GM21367 (cell line): ENCODE measurements around the gene LUZP1.

Experiments used
- ATAC-seq: cut with Tn5 transposase; IDR thresholded peaks from one replicate; pipeline ENCODE4 v1.9.1; 2021; ENCODE audit not compliant: unreplicated experiment

The LUZP1 gene

DNA sequence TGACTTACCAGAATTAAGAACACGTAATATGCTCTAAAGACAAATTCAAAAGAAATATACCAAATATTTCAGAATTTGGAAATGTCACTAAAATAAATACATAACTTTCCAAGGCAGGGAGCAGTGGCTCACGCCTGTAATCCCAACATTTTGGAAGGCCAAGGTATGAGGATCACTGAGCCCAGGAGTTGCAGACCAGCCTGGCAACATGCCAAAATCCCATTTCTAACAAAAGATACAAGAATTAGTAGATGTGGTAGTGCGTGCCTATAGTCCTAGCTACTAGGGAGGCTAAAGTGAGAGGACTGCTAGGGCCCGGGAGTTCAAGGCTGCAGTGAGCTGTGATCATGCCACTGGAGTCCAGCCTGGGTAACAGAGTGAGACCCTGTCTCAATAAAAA, 11.7 kb downstream of the LUZP1 start:
- no peak for ATAC-seq

DNA sequence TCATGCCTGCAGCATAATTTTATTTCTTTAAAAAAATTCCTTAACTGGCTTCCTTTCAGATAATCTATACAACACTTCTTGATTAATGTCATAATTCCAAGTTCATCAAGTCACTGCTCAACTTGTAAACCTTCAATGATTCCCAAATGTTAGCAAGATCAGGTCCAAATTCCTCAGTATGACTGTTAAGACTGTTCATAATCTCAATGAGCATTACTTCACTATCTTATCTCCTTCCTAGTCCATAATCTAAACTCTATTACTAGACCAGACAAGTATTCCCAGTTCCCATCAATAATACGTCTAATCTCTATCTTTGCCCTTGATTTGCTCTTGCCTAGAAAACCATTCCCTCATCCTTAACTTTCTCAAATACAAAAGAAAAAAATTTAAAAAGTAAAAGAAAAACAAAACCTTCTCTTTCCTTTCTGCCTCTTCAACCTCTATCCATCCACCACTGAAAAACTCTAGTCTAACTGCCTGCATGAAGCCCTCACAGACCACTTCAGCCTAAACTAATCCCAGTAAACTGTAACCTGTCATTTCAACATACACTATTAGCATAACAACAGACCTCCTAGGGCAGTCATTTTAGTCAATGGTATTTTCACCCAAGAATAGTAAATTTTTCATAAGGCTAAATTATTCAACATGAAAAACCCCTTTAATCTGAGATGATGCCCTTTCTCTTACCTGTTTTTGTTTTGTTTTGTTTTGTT, 15.5 kb downstream of the LUZP1 start:
- ATAC-seq, result no peak

DNA sequence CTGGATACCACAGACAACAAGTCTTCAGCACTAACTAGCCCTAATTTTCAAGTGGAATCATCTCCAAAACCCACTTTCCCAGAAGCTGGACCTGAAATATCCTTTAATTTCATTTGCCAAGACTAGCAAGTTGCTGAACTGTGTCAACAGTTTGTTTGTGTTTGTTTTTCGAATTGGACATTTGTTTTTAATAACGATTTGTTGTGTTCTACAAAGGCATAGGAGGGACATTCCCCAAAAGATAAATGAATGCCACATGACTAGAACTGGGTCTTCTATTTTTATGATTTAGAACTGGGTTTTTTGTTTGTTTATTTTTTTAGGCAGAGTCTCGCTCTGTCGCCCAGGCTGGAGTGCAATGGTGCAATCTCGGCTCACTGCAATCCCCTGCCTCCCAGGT, 17.9 kb downstream of the LUZP1 start:
- ATAC-seq, result no peak

- ATAC-seq, result no peak
Observed at GRCh38 chr1:23150125-23150524, 18.5 kb downstream of the LUZP1 start.

- ATAC-seq, result no peak
Observed at GRCh38 chr1:23149114-23149513, 19.5 kb downstream of the LUZP1 start.

- no peak for ATAC-seq
Observed at GRCh38 chr1:23148084-23148483, 20.6 kb downstream of the LUZP1 start.

DNA sequence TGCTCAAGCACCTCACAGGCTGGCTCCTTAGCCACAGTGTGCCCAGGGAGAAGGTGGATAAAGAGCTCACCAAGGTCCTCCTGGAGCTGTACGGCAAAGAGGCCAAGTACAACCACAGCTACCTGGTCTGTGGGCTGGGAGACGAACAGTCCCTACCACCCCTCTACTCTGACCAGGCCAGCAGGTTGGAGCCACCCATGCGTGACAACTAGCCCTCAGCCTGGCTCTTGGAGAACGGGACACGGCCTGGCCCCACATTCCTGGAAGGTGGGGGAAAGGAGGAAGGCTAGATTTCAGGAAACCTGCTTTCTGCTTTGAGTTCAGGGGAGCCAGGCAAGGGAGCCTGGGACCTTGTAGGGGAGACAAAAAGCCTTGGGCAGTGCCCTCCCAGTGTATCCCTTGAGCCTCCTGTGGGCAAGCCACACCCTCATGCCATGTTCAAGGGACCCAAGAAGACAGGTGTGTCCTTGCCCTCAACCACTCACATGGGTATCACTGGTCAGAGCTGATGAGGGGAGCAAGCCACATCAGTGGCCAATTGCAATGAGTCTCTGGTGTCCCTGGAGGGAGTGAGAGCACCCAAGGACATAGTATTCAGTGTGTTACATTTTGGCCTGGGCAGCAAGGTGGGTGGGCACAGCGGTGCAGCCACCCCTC, 27.6 kb downstream of the LUZP1 start:
- no peak for ATAC-seq

- ATAC-seq, result no peak
Observed at GRCh38 chr1:23135268-23135667, 33.4 kb downstream of the LUZP1 start.

GRCh38 chr1:23134055-23134454, 34.6 kb downstream of the LUZP1 start:
- no peak for ATAC-seq

- no peak for ATAC-seq
Observed at GRCh38 chr1:23133587-23133986, 35.1 kb downstream of the LUZP1 start.

- ATAC-seq, result no peak
Observed at GRCh38 chr1:23132033-23132432, 36.6 kb downstream of the LUZP1 start.

DNA sequence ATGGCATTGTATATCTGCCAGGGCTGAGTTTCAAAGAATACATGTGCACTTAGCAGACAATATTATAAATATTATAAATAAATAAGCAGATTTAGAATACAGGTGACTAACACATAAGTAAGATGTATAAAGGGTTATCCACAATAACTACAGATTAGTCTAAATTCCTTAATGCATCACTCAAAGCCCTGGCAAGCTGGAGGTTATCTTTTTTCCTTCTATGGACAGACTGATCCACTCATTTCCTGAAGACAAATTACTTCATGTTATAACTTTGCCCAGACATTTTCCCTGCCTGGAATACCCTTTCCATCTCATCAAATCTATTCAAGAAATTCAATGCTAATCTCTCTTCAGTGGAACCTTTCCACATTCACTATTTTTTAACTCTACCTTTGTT, 38.8 kb downstream of the LUZP1 start:
- ATAC-seq, result no peak

DNA sequence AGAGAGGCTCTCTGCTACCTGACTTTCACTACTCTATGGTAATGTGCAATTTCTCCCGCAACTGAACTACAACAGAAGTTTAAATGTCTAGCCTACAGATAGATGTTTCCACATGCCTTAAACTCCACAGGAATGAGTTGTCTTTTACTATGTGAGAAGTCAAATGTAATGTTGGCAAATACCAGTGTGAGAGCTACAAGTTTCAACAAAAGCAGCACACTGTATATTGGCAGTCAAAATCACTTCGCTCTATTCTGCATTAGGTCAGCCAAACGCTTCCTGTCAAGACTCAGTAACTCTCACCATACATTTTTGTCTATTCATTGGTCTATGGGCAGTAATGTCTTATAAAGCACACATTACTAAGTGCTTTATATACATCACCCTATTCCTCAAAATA, 41.9 kb downstream of the LUZP1 start:
- ATAC-seq, result no peak

- no peak for ATAC-seq
Observed at GRCh38 chr1:23126200-23126599, 42.5 kb downstream of the LUZP1 start.

- ATAC-seq, result no peak
Observed at GRCh38 chr1:23125489-23125888, 43.2 kb downstream of the LUZP1 start.

DNA sequence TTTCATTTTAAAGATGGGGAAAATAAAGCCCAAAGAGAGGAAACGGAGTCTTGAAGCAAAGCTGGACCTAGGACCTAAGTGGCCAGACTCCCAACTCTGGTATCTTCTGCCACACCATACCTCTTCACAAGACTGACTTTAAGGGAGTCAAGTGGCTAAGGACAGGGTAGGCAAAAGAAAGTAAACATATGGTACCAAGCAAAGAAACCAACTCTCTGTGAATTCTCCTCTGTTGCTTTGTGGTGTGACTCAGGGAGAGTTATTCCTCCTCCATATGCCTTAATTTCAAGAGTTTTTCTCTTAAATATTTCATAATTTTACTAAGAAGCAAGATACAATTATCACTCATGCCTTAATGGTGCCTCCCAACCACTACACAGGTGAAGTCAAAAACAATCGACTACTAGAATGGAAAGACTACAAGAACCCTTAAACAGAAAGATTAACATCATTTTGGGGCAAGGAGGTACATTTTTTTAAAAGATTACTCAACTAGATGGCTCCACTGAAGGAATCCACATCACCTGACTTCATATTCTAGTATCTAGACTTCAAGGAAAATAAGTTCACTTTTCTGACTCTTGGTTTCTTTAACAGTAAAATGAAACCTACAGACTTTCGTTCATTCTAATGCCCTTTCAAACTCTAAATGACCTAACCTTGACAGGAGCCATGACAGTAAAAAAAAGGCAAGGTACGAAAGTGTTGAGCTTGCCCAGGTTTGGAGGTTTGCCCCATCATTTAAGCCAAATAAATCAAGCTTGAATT, 44.2 kb downstream of the LUZP1 start:
- no peak for ATAC-seq

GRCh38 chr1:23123528-23123927, 45.1 kb downstream of the LUZP1 start:
- ATAC-seq, result no peak

- ATAC-seq, result no peak
Observed at GRCh38 chr1:23122796-23123195, 45.9 kb downstream of the LUZP1 start.

DNA sequence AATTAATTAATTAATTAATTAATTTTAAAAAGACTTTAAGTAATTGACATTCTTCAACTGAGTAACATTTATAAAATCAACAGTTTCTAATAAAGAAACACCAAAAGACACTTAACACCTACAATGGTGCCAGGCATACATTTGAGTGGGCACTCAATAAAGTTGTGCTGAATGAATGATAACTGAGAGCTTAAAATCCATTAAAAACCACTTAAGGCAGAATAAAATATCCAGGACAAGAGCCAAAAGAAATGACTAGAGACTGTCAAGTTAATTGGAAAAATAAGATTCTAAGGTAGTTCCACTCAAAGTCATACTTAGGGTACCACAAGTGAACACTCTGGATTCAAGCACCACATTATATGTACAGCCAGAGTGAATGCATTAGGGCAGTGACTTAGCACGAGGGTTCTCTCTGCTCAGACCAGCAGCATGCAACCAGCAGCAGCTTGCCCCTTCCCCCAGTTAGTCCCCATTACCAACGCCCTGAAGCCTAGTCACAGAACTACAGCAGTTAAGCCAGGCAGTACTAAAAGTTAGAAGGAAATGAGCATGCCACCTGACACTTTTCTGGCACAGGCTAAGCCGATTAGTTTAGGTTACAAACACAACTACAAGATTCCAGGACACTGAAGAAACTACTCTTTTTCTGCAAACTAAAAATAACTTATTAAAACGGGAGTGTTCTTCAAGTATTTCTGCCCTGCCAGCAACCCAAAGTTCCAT, 46.5 kb downstream of the LUZP1 start:
- ATAC-seq, result no peak

DNA sequence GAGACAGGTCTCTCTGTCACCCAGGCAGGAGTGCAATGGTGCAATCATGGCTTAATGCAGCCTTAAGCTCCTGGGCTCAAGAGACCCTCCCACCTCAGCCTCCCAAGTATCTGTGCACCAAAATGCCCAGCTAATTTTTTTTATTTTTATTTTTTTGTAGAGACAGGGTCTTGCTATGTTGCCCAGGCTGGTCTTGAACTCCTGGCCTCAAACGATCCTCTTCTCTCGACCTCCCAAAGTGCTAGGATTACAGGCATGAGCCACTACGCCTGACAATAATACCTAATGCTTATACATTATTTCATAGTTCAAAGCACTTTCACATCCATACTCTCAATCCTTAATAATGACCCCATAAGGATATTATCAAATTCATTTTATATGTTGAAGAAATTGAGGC, 48.3 kb downstream of the LUZP1 start:
- no peak for ATAC-seq

DNA sequence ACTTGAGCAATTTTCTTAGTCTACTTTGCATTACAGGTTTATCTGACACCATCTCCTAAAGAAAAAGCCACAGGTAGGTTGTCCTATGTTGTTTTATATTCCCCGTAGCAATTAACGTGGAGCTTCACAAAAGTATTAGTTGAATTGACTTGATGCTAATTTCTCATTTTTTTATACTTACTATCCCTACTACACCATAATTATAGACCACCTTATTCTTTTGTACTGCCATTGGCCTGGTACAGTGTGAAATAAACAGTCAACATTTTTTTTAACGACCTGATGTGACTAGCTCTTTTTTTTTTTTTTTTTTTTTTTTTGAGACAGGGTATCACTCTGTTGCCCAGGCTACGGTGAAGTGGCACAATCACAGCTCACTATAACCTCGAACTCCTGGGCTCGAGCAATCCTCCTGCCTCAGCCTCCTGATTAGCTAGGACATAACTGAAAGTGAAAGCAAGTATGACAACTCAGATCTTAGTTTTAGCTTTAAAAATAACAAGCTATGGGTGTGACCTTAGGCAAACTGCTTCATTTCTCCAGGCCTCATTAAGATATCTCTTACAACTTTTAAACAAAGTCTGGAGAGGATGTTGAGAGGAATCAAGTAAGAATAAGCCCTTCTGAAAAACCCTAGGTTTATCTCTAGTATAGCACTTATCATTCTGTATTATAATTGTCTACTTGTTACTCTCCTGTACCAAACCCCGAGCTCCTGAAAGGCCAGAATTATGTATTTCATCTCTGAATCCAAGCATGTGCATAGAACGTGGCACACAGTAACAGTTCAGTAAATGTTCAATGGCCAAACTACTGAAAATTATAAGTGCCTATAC, 49.5 kb downstream of the LUZP1 start:
- no peak for ATAC-seq
